Neural progenitor cell (in vitro differentiated cells): ENCODE results near the gene SLC6A11.

Source experiments
- CTCF ChIP-seq: fragments of 200-600 bp; sonication (generic); IDR thresholded peaks from 2 replicates; pipeline ENCODE4 v1.5.1; 2017; ENCODE audit warnings: antibody characterized with exemption, mild to moderate bottlenecking
- EZH2 ChIP-seq: fragments of 200-600 bp; sonication (generic); IDR thresholded peaks from 2 replicates; pipeline ENCODE4 v1.6.1; 2017; ENCODE audit warnings: antibody characterized with exemption, mild to moderate bottlenecking, moderate library complexity

- no peak for TF ChIP-seq CTCF
- TF ChIP-seq EZH2: no peak
These were observed 11.8 kb upstream of the SLC6A11 start for GRCh38 chr3:10804183-10804648.
